Panc1 (cell line): ENCODE results near the gene KCNIP4. TPM values are rescaled to one million over a fixed set of nuclear protein-coding genes. Genes with fewer than 3 reads are reported as not detected.

Experiments
- ATAC-seq: fragments of 200-7000 bp; cut with Tn5 transposase; 2 replicates; pipeline ENCODE4 v1.9.1; 2020; ENCODE audit warnings: mild to moderate bottlenecking, moderate library complexity
- BruUV-seq: library from RNA; stranded (reverse); fragments of 400-500 nt; replicated peaks from 2 replicates; lab custom pipeline; 2021; lab: Mats Ljungman, UMichigan
- CTCF ChIA-PET: fragments of 300-600 bp; sonication (Branson Sonifier 250); formaldehyde crosslinking; loops from one replicate; lab custom pipeline; 2022; ENCODE audit warnings: antibody characterized with exemption; lab: Charles Lee
- POLR2A ChIA-PET: fragments of 300-600 bp; sonication (Branson Sonifier 250); formaldehyde crosslinking; loops from one replicate; lab custom pipeline; 2022; ENCODE audit warnings: antibody characterized with exemption; lab: Charles Lee
- DNase-seq: peaks from one replicate; pipeline ENCODE4 v3.0.0-alpha.2; 2010; ENCODE audit warnings: low read depth, low spot score
- H3K27ac ChIP-seq: 2 replicates; pipeline ENCODE4 v1.5.1; 2011; ENCODE audit warnings: mild to moderate bottlenecking, low read length, inconsistent platforms
- H3K27me3 ChIP-seq: fragments of 200-500 bp; sonication (Bioruptor generic); 2 replicates; pipeline ENCODE4 v1.6.0; 2014; ENCODE audit warnings: low read length, inconsistent platforms; ENCODE audit not compliant: control insufficient read depth, insufficient read depth
- H3K36me3 ChIP-seq: fragments of 200-500 bp; sonication (Bioruptor generic); 2 replicates; pipeline ENCODE4 v1.5.1; 2014; ENCODE audit warnings: inconsistent platforms, mild to moderate bottlenecking, low read length, moderate library complexity; ENCODE audit not compliant: control insufficient read depth, insufficient read depth
- H3K4me1 ChIP-seq: 2 replicates; pipeline ENCODE4 v1.5.1; 2011; ENCODE audit warnings: inconsistent platforms, mild to moderate bottlenecking, low read length, moderate library complexity; ENCODE audit not compliant: control insufficient read depth, insufficient read depth
- H3K4me3 ChIP-seq, 2 experiments: 2 replicates each; pipeline ENCODE4 v1.5.1; 2011 to 2012; ENCODE audit warnings: low read depth in 2 of 2, low read length in 2 of 2, mild to moderate bottlenecking in 2 of 2, inconsistent platforms in 1 of 2, moderate library complexity in 1 of 2
- H3K9me3 ChIP-seq: fragments of 200-500 bp; sonication (Bioruptor generic); 2 replicates; pipeline ENCODE4 v1.5.1; 2014; ENCODE audit warnings: low read depth, mild to moderate bottlenecking, inconsistent platforms, low read length, moderate library complexity; ENCODE audit not compliant: control insufficient read depth, insufficient read depth
- CTCF ChIP-seq: fragments of 450-650 bp; IDR thresholded peaks from 2 replicates; pipeline ENCODE4 v1.5.1; 2017; ENCODE audit warnings: mild to moderate bottlenecking
- POLR2AphosphoS5 ChIP-seq: IDR thresholded peaks from 2 replicates; pipeline ENCODE4 v1.6.1; 2012; ENCODE audit warnings: mild to moderate bottlenecking, low read depth, low read length, moderate library complexity
- REST ChIP-seq, 2 experiments: IDR thresholded peaks; 2 replicates each; pipeline ENCODE4 v1.6.1; 2011 to 2012; ENCODE audit warnings: low read depth in 2 of 2, control low read depth in 1 of 2, low read length in 1 of 2, mild to moderate bottlenecking in 1 of 2, moderate library complexity in 1 of 2; ENCODE audit not compliant: insufficient read depth in 1 of 2
- SIN3A ChIP-seq: IDR thresholded peaks from 2 replicates; pipeline ENCODE4 v1.6.1; 2012; ENCODE audit warnings: low read depth, mild to moderate bottlenecking, low read length, moderate library complexity, borderline replicate concordance; ENCODE audit not compliant: insufficient read depth
- TCF7L2 ChIP-seq: IDR thresholded peaks from 2 replicates; pipeline ENCODE4 v1.6.1; 2011; ENCODE audit warnings: mild to moderate bottlenecking, low read depth, low read length, inconsistent platforms
- in situ Hi-C: cut with HindIII; loops from 2 replicates; pipeline ENCODE4 v1.10.0; 2016; ENCODE audit warnings: low sequenced_read_pairs, low pct_unique_long_range_greater_than_20kb
- intact Hi-C: fragments of 100-400 bp; cut with micrococcal nuclease; formaldehyde crosslinking; loops from one replicate; pipeline ENCODE4 v1.10.0; 2022; ENCODE audit not compliant: unreplicated experiment
- total RNA-seq: library from RNA; stranded (reverse); gene quantifications from one replicate; pipeline ENCODE4 v1.2.1, GENCODE V29; 2021; ENCODE audit not compliant: unreplicated experiment

Gene KCNIP4
- total RNA-seq, 1 experiment from 2014 or later = not detected

GRCh38 chr4:21555083-21555482, 393.5 kb downstream of the KCNIP4 start:
- H3K4me1 ChIP-seq = no peaks in the 10 kb centered on the region
- H3K4me3 ChIP-seq = no peak overlapping the region
- TF ChIP-seq CTCF = no peak
- DNase-seq (no peak), ATAC-seq (no peak)
- CTCF ChIA-PET = no interaction called here
- no peak overlapping the region for H3K27ac ChIP-seq
- no peaks in the 10 kb centered on the region for H3K27me3 ChIP-seq
- BruUV-seq = no TSS peak
- no peaks in the 10 kb centered on the region for H3K9me3 ChIP-seq
- in situ Hi-C loops = no loop called here
- no peaks in the 10 kb centered on the region for H3K36me3 ChIP-seq
- POLR2A ChIA-PET = no interaction called here
- intact Hi-C loops = no loop called here

- ChIA-PET CTCF (no interaction called here), POLR2A (no interaction called here)
- BruUV-seq = no TSS peak
- Histone ChIP-seq H3K27me3 (no peaks in the 10 kb centered on the region), H3K4me1 (no peaks in the 10 kb centered on the region), H3K4me3 (no peak overlapping the region), H3K36me3 (no peaks in the 10 kb centered on the region), H3K9me3 (no peaks in the 10 kb centered on the region), H3K27ac (no peak overlapping the region)
- TF ChIP-seq POLR2AphosphoS5 = no peak
- TF ChIP-seq REST (IDR thresholded peaks at IDR 0.05; ENCODE audit: insufficient read depth in 1 of 2, low read depth in 2 of 2, low read length in 1 of 2) = no peak
- no peak for TF ChIP-seq CTCF
- ATAC-seq (no peak), DNase-seq (no peak)
- in situ Hi-C loops (no loop called here), intact Hi-C loops (no loop called here)
Observed at GRCh38 chr4:21554500-21554899, 394.1 kb downstream of the KCNIP4 start.

- H3K4me3 ChIP-seq = no peak overlapping the region
Observed at GRCh38 chr4:21554066-21554465, 394.5 kb downstream of the KCNIP4 start.

More at GRCh38 chr4:21554066-21554465, 394.5 kb downstream of the KCNIP4 start:
- Histone ChIP-seq H3K27me3 (no peaks in the 10 kb centered on the region), H3K9me3 (no peaks in the 10 kb centered on the region), H3K4me1 (no peaks in the 10 kb centered on the region), H3K27ac (no peak overlapping the region), H3K36me3 (no peaks in the 10 kb centered on the region)
- POLR2A ChIA-PET = no interaction called here
- intact Hi-C loops (no loop called here), in situ Hi-C loops (no loop called here)
- CTCF ChIA-PET = no interaction called here
- ATAC-seq (no peak), DNase-seq (no peak)
- TF ChIP-seq REST (IDR thresholded peaks at IDR 0.05; ENCODE audit: insufficient read depth in 1 of 2, low read depth in 2 of 2, low read length in 1 of 2) (no peak), TCF7L2 (no peak), POLR2AphosphoS5 (no peak), CTCF (no peak), SIN3A (no peak)
- BruUV-seq = no TSS peak
